Daoy (cell line): Measurements from ENCODE around the gene WDR33. TPM values are rescaled to one million over a fixed set of nuclear protein-coding genes. Genes with fewer than 3 reads are reported as not detected.
A peak's percentile ranks its signal among the peaks of the same experiment; 100 is the strongest.
"Not testable (repeated sequence)": the region's sequence is repeated elsewhere in the genome, so short reads cannot be mapped to it uniquely, and the experiment has no call there.

Experiments used
- DNase-seq: peaks from one replicate; pipeline ENCODE4 v3.0.0-alpha.2; 2015; ENCODE audit warnings: low read depth
- total RNA-seq: library from RNA; depleted of rRNA; stranded (reverse); fragments of >200 nt; shearing (Covaris generic); gene quantifications from 2 replicates; pipeline ENCODE4 v1.2.3, GENCODE V29; 2014; rRNA removed

WDR33 gene
- total RNA-seq: 21.9 and 26.0 TPM in 2 replicates

DNA sequence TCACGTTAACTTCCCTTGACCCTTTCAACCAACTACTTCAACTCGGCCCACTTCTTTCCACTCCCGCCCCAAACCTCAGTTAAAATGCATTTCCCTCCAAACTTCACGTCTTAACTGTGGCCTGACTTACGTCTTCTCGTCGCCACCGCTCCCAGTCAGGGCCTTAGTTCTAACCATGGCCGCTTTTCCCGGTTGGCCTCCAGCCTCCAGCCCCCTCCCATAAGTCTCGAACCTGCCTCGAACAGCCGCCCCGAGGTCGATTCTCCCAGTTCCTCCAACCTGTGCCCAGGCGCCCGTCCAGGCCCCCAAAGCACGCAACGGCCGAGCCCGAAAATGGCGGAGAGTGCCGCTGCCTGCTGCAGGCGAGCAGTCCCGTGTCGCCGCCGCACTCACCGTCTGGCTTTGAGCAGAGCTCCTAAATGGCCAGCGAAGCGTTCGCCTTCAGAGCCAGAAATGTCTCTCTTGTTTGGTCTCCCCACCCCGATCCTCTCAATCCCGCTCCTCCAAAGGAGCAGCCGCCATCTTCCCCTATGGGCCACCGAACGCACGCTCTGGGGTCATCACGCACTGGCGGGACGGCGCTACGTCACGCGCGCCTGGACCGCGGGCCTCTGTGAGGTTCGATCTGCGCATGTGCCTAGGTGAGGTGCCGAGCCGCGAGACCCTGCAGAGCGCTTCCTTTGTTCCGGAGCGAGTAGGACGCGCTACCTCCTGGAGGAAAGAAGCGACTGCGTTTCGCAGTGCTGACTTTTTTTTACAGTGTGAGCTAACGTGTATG, at the start of gene WDR33:
Gene WDR33, minus strand, starts transcription at position 553 of the 778 bp plus-strand sequence. CDS start 40,190 bp downstream, outside the sequence.
- peak; percentile 96 for DNase-seq

DNA sequence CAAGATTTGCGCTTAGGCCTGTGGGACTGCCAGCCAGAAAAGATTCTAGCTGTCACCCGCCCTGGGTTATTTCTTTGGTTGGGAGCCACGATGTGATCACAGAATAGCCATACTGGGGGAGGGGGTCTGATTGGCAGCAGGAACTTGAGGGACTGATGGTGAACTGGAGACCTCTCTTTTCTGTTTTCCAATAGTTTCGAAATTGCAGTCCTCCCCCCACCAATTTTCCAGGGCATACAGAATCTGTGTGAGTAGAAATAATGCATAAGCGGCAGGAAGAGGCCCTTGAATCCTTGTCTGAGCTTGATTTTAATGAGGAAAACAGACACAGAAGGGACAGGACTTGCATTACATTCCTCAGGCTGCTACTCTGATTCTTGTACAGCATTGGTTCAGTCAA, 49.2 kb upstream of the WDR33 start:
- DNase-seq: no peak

DNA sequence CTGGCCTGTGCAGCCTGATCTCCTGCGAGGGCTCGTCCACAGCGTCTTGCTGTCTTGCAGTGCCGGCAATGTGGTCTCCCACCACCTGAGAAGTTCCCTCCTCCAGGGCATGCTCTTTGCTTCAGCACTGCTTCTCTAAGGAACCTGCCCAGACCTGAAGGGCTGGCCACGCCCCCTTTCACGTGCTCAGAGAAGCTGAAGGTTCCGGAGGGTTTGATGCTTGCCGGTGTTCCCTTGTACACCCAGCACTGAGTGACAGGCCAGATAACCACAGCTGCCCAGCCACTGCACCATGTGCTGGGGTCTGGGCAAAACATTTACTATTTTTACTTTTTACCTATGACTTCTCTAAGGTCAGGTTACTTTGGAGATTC, 48.7 kb upstream of the WDR33 start:
- DNase-seq: peak; percentile 9

DNA sequence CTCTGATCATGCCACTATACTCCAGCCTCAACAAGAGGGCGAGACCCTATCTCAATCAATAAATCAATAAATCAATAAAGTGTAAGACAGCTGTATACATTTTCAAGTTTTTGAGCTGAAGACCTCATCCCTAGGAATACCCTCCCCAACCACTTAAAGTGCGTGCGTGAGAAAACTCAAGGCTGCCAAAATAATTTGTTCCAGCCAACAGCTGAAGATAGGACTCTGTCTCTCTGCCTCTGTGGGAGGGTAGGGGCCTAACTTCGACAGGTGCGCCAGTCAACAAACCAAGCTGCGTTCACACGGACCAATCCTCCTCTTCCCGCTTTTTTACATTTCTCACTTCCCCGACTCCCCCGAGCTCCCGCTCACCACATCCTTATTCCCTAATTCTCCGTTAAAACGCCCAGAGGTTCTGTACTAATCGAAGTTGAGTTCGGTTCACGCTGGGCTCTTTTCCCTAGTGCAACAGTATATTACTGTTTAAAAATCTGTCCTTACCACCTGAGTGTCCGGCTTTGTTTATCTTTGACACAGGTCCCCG, 46.4 kb upstream of the WDR33 start:
- peak; percentile 20 for DNase-seq

DNA sequence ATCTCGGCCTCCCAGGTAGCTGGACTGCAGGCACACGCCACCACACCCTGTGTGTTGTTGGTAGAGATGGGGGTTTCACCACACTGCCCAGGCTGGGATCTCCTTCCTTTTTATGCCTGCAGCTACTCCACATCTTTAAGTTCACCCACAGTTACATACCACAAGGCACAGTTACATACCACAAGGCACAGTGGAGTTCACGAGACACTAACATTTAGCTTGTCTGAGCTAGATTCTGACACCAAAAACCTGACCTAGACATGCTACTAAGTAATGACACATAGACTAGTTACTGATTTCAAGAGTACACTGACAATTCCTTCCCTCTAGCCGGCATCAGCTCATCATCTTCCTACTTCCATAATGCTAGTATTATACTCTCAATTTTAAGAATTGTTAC, 42.7 kb upstream of the WDR33 start:
- DNase-seq: no peak

DNA sequence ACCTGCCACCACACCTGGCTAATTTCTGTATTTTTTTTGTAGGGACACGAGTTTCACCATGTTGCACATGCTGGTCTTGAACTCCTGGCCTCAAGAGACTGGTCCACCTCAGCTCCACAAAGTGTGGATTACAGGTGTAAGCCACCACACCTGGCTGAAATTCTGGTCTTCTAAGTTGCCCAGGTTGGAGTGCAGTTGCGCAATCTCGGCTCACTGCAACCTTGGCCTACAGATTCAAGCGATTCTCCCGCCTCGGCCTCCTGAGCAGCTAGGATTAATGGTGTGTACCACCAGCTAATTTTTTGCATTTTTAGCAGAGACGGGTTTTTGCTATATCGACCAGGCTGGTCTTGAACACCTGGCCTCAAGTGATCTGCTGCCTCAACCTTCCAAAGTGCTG, 41.4 kb upstream of the WDR33 start:
- DNase-seq: no peak

DNA sequence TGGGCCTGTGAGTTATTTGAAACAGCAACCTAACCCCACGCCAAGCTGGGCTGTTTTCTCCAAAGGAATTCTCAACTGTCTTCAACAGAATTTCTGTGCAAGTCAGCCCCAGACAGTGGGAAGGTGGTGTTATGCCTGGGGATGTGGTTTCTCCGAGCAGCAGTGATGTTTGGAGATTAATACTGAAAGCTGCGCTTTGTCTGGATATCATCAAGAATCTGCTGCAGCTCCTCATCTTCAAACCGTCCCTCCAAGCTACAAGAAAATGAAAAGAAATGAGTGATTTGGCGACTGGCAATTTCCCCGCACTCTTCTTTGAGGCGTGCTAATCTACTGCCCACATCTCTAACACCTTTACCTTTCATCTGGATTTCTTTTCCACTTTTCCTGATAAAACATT, 37.0 kb upstream of the WDR33 start:
- no peak for DNase-seq

DNA sequence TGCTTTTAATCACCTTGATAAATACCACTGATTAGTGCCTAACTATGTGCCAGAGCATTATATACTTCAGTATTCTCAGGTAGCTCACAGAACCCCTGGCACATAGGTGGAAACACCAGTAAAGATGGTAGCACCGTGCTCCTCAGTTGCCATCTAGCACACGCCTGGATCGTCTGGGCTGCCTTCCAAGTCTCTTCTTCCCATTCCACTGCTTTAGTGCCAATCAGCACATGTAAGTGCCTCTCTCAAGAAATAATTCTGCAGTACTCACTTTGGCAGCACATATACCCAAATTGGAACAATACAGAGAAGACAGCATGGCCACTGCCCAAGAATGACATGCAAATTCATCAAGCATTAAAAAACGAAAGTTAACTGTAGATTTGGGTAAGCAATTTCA, 34.0 kb upstream of the WDR33 start:
- no peak for DNase-seq

DNA sequence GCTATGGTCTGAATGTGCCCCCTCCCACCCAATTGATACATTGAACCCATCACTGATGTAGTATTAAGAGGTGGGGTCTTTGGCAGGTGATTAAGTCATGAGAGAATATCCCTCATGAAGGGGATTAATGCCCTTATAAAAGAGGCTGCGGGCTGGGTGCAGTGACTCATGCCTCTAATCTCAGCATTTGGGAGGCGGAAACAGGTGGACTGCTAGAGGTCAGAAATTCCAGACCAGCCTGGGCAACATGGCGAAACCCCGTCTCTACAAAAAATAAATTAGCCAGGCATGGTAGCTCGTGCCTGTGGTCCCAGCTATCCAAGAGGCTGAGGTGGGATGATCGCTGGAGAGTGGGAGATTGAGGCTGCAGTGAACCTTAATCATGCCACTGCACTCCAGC, 32.7 kb upstream of the WDR33 start:
- DNase-seq: no peak

DNA sequence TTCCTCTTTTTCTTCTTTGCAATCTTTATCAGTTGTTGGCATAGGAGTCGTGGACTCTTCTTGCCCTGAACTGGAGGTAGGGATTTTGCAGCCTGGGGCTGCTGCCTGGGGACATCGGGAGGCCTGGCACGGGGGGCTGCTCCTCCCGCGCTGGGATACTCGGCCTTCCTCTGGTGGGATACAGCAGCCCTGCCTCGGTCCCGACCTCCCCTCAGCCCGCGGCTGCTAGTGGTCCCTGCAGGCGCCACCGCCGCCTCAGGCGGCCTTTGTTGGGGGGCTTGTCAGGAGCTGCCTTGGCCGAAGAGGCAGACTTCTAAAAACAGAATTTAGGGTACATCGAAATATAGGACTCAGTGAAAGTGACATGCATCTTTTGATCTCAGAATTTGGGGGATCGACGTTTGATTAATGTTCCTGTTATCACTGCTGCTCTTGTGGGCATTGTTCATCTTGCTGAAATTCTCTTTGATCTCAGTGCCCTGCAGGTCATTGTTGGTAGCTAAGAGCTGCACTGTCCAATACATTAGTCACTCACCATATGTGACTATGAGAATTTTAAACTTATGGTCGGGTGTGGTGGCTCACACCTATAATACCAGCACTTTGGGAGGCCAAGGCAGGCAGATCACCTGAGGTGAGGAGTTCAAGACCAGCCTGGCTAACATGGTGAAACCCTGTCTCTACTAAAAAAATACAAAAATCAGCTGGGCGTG, 30.7 kb upstream of the WDR33 start:
- no peak for DNase-seq

DNA sequence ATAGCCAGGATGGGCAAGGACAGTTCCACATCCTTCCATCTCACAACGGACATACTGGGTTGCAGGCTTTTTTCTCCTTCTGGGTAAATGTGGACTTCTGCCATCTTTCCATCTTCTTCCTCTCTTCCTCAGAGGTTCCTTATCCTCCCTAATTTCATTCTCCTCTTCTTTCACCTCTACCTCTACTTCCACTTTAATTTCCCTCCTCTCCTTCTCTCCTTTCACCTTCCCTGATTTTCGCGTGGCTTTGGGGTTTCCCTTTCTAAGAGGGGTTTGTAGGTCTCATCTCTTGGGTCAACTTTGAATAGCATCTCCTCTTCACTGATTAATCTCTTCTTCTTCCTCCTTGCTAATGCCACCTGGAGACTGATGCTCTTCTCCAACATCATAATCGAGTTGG, 29.9 kb upstream of the WDR33 start:
- DNase-seq: no peak

DNA sequence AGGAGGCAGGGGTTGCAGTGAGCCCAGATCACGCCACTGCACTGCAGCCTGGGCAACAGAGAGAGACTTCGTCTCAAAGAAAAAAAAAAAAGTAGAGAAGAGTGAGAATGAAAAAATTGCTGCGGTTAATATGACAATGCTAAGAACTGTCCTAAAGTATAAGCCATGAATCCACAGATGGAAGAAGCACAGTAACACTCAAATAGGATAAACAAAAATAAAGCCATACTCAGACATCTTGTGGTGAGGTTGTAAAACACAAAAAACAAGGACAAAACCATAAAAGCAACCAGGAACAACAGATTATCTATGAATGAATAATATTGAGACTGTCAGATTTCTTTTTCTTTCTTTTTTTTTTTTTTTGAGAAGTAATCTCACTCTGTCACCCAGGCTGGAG, 24.0 kb upstream of the WDR33 start:
- DNase-seq: no peak

DNA sequence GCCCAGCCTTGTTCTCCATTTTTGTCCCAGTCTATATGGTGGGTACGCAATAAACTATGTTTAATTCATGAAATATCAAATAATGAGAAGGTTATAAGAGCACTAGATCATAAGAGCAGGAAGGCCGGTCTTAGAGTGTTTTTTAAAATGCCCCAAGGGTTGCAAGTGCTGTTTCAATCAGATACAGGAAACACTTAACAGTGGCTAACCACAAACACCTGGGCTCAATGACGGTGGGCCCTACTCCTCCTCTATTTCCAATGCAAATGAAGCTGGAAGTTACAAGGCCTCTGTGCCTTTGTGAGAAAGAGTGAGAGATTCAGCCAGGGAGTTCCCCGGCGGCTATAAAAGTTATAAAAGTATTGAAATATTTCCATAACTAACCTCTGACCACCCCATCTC, 18.9 kb upstream of the WDR33 start:
- DNase-seq: peak; percentile 48

DNA sequence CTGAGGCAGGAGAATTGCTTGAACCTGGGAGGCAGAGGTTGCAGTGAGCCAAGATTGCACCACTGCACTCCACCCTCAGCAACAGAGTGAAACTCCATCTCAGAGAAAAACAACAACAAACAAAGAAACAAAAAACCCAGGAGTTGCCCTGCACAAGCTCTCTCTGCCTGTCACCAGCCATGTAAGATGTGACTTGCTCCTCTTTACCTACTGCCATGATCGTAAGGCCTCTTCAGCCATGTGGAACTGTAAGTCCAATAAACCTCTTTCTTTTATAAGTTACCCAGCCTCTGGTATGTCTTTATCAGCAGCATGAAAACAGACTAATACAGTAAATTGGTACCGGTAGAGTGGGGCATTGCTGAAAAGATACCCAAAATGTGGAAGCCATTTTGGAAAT, 15.7 kb upstream of the WDR33 start:
- DNase-seq: not testable (repeated sequence)

DNA sequence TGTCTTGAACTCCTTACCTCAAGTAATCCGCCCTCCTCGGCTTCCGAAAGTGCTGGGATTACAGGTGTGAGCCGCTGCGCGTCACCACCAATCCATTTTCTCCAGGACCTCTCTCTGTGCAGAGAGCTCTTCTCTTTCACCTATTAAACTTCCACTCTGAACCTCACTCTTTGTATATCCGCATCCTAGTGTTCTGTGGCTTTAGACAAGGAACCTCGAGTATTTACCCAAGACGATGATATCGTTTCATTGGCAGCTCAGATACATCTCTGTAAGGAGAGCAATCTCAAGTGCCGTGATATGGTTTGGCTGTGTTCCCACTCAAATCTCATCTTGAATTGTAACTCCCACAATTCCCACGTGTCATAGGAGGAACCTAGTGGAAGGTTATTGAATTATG, 15.1 kb upstream of the WDR33 start:
- DNase-seq: no peak

DNA sequence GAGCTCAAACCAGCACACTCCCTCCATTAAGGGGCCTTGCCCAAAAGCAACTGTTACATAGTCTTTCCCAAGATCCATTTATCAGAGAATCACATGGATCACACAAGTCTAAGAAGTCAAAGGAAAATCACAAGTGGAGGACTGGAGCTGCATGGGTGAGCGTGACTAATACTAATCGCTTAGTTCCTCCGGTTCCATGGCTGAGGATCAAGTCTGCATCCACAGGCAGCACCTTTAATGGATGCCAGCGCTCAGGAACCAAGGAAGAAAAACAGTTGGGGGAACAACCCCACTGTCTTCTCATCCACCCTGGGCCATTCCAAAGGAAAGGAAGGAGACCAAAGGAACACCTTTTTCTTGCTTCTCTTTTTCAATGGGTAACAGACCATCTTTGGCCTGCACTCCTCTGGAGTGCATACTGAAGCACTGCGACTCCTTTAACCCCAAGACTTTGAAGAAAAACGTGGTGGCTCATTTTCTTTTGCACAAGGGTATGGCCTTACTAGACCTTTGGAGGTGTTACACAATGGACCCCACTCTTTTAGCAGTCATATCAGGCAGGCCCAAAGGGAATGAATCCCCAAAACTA, 9.2 kb upstream of the WDR33 start:
- no peak for DNase-seq

DNA sequence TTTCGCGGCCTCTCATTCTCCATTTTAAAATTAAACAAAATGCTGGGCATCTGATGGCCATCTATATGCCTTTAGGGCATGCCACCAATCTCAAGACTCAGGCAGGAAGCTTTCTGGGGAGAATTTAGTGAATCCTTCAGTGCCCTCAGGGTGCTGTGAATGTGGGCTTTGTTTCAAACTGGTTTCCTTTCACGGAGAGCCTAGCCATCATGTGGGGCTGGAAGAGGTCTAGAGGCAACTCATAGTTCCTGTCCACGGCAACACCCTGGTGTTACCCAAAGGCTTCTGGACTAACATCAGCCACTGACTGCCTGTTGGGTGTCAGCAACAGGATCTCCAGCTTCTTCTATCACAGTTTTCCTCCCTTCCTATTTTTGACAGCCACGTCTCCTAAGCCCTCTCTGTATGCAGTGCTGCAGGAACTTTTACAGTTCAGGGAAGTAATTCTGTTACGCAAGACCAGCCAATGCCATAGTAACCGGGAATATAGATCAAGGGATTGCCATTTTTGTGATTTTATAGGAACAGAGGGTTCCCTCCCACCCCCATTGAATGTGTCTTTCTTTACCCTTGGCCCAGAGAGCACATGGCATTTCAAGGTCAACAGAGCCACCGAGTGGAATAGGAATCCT, 7.9 kb upstream of the WDR33 start:
- DNase-seq: no peak

DNA sequence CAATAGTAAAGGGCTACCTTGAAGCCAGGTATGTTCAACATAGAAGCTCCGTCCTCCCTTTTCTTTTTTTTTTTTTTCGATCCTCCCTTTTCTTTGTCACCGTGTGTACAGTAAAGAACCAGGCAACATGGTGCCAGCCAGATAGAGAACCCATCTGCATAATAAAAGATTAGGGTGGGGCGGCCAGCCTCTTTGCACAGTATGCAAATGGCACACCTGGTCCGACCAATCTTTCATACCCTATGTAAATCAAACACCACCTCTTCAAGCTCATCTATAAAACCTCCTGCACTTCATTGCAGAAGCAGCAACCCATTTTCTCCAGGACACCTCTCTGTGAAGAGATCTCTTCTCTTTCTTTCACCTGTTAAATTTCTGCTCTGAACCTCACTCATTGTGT, 7.3 kb upstream of the WDR33 start:
- DNase-seq: no peak

DNA sequence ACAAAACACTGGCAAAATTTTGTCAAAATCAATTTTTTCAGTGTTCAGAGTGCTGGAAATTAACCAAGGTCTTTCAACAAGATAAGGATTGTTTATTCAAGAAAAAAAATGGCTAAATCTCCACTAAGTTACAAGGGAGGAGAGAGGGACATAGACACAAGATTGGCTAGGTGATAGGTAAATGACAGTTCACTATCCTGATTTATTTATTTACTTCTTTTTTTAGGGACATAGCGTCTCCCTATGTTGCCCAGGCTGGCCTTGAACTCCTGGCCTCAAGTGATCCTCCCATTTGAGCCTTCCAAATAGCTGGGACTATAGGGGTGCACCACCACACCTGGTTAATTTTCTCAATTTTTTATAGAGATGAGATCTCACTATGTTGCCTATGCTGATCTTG, 3.7 kb upstream of the WDR33 start:
- no peak for DNase-seq

DNA sequence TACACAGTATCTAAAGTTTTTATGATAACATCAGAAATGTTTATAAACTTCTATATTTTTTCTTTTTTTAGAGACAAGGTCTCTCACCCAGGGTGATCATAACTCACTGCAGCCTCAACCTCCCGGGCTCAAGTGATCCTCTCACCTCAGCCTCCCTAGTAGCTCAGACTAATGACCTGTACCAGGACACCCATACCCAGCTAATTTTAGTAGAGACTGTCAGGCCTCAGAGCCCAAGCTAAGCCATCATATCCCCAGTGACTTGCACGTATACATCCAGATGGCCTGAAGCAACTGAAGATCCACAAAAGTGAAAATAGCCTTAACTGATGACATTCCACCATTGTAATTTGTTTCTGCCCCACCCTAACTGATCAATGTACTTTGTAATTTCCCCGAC, 1.5 kb upstream of the WDR33 start:
- not testable (repeated sequence) for DNase-seq

DNA sequence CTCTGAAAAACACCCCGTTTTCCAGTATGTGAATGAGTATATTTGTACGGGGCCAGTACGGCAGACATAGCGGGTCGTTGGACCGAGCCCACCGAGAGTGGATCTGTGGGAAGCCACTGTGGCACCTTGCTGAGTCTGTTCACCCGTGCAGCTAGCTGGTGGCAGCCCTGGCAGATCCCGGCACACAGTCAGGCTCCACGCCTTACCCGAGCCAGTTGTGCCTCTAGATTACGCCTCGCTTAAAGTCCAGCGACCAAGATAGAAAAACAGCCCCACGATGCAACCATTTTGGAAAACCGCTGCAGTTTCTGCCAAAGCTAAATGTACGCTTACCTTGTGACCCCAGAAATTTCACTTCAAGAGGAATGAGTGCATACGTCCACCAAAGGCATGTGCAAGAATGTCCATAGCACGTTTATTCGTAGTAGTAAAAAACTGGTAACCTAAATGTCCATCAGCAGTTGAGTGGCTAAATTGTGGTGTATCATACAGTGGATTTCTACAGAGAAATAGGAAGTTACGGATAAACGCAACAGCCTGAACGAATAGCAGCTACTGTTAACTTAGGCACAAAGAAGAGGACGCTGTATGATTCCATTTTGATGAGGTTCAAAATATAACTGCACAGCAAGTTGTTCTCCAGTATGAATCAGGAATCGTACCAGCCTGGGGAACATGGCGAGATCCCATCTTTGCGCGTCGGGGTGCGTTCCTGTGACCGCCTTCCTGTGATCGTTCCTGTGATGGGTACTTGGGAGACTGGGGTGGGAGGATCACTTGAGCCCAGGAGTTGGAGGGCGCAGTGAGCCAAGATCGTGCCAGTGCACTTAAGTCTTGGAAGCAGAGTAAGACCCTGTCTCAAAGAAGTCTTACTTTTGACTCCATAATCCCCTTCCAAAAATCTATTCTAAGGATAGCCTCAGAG, 688 bp upstream of the WDR33 start:
- DNase-seq: no peak
